ENCODE measurements around the gene CDC14A. TPM values are rescaled to one million over a fixed set of nuclear protein-coding genes. Genes with fewer than 3 reads are reported as not detected.

CDC14A gene
- total and polyA plus RNA-seq, 10 donors, result 3.8 to 58.5 (median 27.3) TPM

DNA sequence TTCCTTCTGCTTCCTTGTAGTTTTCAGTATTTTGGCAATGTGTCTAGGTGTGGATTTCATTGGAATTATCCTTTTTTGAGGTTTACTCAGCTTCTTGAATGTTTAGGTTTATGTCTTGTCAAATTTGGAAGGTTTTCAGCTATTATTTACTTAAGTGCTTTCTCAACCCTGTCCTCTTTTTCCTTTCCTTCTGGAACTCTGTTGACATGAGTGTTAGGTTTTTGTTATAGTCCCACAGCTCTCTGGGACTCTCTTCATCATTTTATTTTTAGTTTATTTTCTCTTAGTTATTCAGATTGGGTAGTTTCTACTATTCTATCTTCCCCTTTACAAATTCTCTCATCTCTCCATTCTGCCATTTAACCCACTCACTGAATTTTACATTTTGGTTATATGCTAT is 122.5 kb downstream of the CDC14A start:
- Histone ChIP-seq H3K9me3 (no peaks in the 10 kb centered on the region), H3K27ac (no peak overlapping the region), H3K36me3 (peaks cover 0 to 39% (median 1%) of the 10 kb centered on the region in 6 donors), H3K4me3 (no peak overlapping the region), H3K4me1 (no peaks in the 10 kb centered on the region), H3K27me3 (replicated peaks in 1 of 7) (no peaks in the 10 kb centered on the region)
- intact Hi-C loops (cut with DNase I; ENCODE audit: low total_unique reads), result no loop called here
- TF ChIP-seq POLR2A (IDR thresholded peaks at IDR 0.05) (no peak), POLR2AphosphoS5 (IDR thresholded peaks at IDR 0.05) (no peak), CTCF (IDR thresholded peaks at IDR 0.05 in 8 of 11, conservative IDR thresholded peaks at IDR 0.05 in 3 of 11) (no peak)
- no peak for DNase-seq

DNA sequence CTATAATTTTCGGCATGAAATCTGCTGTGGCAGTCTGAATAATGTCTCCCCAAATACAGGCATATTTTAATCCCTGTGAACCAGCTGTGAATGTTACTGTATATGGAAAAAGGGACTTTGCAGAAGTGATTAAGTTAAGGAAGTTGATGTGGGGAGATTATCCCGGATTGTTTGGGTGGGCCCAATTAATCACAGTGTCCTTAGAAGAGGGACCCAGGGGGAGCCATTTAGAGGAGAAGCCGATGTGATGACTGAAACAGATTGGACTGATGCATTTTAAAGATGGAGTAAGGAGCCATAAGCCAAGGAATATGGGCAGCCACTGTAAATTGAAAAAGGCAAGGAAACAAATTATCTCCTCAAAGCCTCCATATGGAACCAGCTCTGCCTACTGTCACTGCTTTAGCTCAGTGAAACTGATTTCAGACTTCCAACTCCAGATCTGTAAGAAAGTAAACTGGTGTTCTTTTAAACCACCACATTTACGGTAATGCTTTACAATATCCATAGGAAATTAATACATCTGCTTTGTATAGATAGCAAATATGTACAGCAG is 124.5 kb downstream of the CDC14A start:
- H3K27me3 ChIP-seq (replicated peaks in 1 of 7), result no peaks in the 10 kb centered on the region
- 86 to 93% (median 92%) methylated on average over 4 of the region's 4 CpGs for WGBS, 5 donors
- H3K36me3 ChIP-seq, result peaks cover 0 to 50% (median 1%) of the 10 kb centered on the region in 6 donors
- intact Hi-C loops (cut with DNase I; ENCODE audit: low total_unique reads), result no loop called here
- H3K4me3 ChIP-seq, result no peak overlapping the region
- H3K27ac ChIP-seq, result no peak overlapping the region
- no peak for DNase-seq
- H3K4me1 ChIP-seq, result no peaks in the 10 kb centered on the region
- no peaks in the 10 kb centered on the region for H3K9me3 ChIP-seq
- TF ChIP-seq POLR2A (IDR thresholded peaks at IDR 0.05) (no peak), POLR2AphosphoS5 (IDR thresholded peaks at IDR 0.05) (no peak), CTCF (IDR thresholded peaks at IDR 0.05 in 8 of 11, conservative IDR thresholded peaks at IDR 0.05 in 3 of 11) (no peak)

- intact Hi-C loops (cut with DNase I; ENCODE audit: low total_unique reads), result no loop called here
- H3K27me3 ChIP-seq (replicated peaks in 1 of 7), result no peaks in the 10 kb centered on the region
- DNase-seq, result no peak
- H3K4me3 ChIP-seq, result no peak overlapping the region
- WGBS, 5 donors, result 85 to 93% (median 89%) methylated on average over 1 of the region's 1 CpG
- H3K27ac ChIP-seq, result no peak overlapping the region
- no peaks in the 10 kb centered on the region for H3K4me1 ChIP-seq
- TF ChIP-seq POLR2AphosphoS5 (IDR thresholded peaks at IDR 0.05) (no peak), POLR2A (IDR thresholded peaks at IDR 0.05) (no peak)
- peaks cover 0 to 47% (median 3%) of the 10 kb centered on the region in 6 donors for H3K36me3 ChIP-seq
- H3K9me3 ChIP-seq, result no peaks in the 10 kb centered on the region
Observed at GRCh38 chr1:100478816-100479215, 126.5 kb downstream of the CDC14A start.

DNA sequence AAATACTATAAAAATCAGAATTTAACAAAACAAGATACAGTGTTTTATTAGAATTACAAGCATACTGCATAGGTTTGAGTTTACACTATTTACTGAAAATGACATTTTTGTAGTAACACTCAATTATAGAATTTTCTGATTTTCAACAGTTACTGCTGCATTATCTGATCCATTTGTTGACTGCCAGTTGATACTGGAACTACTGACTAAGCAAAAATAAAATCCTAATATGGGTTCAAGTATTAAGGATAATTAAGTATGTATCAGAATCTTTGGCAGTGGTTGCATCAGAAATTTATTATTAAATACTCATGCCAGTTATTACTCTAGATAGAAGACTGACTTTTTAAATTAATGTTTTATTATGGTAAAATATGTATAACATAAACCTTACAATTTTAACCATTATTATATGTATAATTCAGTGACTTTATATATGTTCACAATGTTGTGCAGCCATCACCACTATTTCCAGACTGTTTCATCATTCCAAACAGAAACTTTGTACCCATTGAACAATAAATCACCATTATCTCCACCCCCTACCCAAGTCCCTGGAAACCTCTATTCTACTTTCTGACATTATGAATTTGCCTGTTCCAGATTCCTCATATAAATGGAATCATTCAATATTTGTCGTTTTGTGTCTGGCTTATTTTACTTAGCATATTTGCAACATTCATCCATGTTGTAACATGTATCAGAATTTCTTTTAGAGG is 127.5 kb downstream of the CDC14A start:
- no peaks in the 10 kb centered on the region for H3K9me3 ChIP-seq
- H3K4me1 ChIP-seq, result no peaks in the 10 kb centered on the region
- TF ChIP-seq CTCF (IDR thresholded peaks at IDR 0.05 in 8 of 11, conservative IDR thresholded peaks at IDR 0.05 in 3 of 11) (no peak), POLR2A (IDR thresholded peaks at IDR 0.05) (no peak), POLR2AphosphoS5 (IDR thresholded peaks at IDR 0.05) (no peak)
- H3K36me3 ChIP-seq, result peaks cover 0 to 55% (median 6%) of the 10 kb centered on the region in 6 donors
- H3K27ac ChIP-seq, result no peak overlapping the region
- H3K4me3 ChIP-seq, result no peak overlapping the region
- no peak for DNase-seq
- 90 to 100% (median 97%) methylated on average over 1 of the region's 1 CpG for WGBS, 5 donors
- intact Hi-C loops (cut with DNase I; ENCODE audit: low total_unique reads), result no loop called here
- no peaks in the 10 kb centered on the region for H3K27me3 ChIP-seq (replicated peaks in 1 of 7)
